Mucosa of stomach (tissue), 1 donor: Measurements from ENCODE around the gene NUTM1.
A peak's percentile ranks its signal among the peaks of the same experiment; 100 is the strongest.

ENCODE experiments used
- H3K27me3 ChIP-seq: one replicate; pipeline ENCODE4 v1.7.0; 2013; ENCODE audit warnings: mild to moderate bottlenecking, low read length; ENCODE audit not compliant: control insufficient read depth, insufficient read depth
- H3K36me3 ChIP-seq: one replicate; pipeline ENCODE4 v1.7.0; 2013; ENCODE audit warnings: low read length; ENCODE audit not compliant: control insufficient read depth, insufficient read depth
- H3K4me1 ChIP-seq: one replicate; pipeline ENCODE4 v1.7.0; 2013; ENCODE audit warnings: mild to moderate bottlenecking, low read length; ENCODE audit not compliant: control insufficient read depth, insufficient read depth
- H3K4me3 ChIP-seq: one replicate; pipeline ENCODE4 v1.7.0; 2013; ENCODE audit warnings: low read length
- H3K9ac ChIP-seq: one replicate; pipeline ENCODE4 v1.7.0; 2013; ENCODE audit warnings: mild to moderate bottlenecking, low read length, moderate library complexity
- H3K9me3 ChIP-seq: one replicate; pipeline ENCODE4 v1.7.0; 2013; ENCODE audit warnings: mild to moderate bottlenecking, low read length, moderate library complexity; ENCODE audit not compliant: control insufficient read depth
- donor health status: Pancreatic carcinoma.

The NUTM1 gene, protein sequence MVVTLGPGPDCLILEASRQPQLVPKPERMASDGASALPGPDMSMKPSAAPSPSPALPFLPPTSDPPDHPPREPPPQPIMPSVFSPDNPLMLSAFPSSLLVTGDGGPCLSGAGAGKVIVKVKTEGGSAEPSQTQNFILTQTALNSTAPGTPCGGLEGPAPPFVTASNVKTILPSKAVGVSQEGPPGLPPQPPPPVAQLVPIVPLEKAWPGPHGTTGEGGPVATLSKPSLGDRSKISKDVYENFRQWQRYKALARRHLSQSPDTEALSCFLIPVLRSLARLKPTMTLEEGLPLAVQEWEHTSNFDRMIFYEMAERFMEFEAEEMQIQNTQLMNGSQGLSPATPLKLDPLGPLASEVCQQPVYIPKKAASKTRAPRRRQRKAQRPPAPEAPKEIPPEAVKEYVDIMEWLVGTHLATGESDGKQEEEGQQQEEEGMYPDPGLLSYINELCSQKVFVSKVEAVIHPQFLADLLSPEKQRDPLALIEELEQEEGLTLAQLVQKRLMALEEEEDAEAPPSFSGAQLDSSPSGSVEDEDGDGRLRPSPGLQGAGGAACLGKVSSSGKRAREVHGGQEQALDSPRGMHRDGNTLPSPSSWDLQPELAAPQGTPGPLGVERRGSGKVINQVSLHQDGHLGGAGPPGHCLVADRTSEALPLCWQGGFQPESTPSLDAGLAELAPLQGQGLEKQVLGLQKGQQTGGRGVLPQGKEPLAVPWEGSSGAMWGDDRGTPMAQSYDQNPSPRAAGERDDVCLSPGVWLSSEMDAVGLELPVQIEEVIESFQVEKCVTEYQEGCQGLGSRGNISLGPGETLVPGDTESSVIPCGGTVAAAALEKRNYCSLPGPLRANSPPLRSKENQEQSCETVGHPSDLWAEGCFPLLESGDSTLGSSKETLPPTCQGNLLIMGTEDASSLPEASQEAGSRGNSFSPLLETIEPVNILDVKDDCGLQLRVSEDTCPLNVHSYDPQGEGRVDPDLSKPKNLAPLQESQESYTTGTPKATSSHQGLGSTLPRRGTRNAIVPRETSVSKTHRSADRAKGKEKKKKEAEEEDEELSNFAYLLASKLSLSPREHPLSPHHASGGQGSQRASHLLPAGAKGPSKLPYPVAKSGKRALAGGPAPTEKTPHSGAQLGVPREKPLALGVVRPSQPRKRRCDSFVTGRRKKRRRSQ

GRCh38 chr15:34342737-34343575 lies at the start of gene NUTM1, which contains the start of gene NOP10:
TSS of gene NUTM1 (plus strand) at chr15:34343315. CDS start at chr15:34343697, 382 bp downstream.
TSS of gene NOP10 (minus strand) at chr15:34343136. CDS start at chr15:34343073, 63 bp downstream.
- H3K4me1 ChIP-seq = no peaks in the 10 kb centered on the region
- H3K4me3 ChIP-seq = peak within 1 kb of the TSS; percentile 98
- H3K27me3 ChIP-seq = no peaks in the 10 kb centered on the region
- H3K9ac ChIP-seq = peak within 1 kb of the TSS; percentile 97
- no peaks in the 10 kb centered on the region for H3K9me3 ChIP-seq
- H3K36me3 ChIP-seq = no peaks in the 10 kb centered on the region

- Histone ChIP-seq H3K9ac (no peak overlapping the region), H3K4me1 (peaks cover 18% of the 10 kb centered on the region), H3K4me3 (no peak overlapping the region), H3K36me3 (no peaks in the 10 kb centered on the region), H3K9me3 (no peaks in the 10 kb centered on the region), H3K27me3 (no peaks in the 10 kb centered on the region)
These were observed 46.1 kb upstream of the NUTM1 start for GRCh38 chr15:34297059-34297458.

- Histone ChIP-seq H3K4me1 (peaks cover 18% of the 10 kb centered on the region), H3K4me3 (no peak overlapping the region), H3K9me3 (no peaks in the 10 kb centered on the region), H3K36me3 (no peaks in the 10 kb centered on the region), H3K27me3 (no peaks in the 10 kb centered on the region), H3K9ac (no peak overlapping the region)
These were observed 42.1 kb upstream of the NUTM1 start for GRCh38 chr15:34301058-34301457.

DNA sequence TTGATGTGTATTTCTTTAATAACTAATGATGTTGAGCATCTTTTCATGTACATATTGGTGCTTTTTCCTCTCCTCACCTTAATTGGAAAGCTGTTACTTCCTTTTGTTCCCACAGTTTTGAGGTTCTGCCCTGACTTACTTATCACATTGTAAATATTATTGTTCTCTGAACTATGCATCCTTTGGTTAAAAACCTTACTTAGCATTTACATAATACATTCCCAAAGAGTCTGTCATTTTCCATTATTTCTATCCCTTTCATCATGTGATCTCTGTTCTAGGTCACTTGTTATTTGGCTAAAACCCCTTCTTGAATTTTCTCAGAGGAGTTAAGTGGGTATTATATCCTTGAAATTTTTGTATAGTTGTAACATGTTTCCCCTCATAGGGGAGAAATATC lies 38.5 kb upstream of the NUTM1 start:
- Histone ChIP-seq H3K9ac (no peak overlapping the region), H3K36me3 (no peaks in the 10 kb centered on the region), H3K27me3 (no peaks in the 10 kb centered on the region), H3K4me3 (no peak overlapping the region), H3K9me3 (no peaks in the 10 kb centered on the region), H3K4me1 (peaks cover 8% of the 10 kb centered on the region)

DNA sequence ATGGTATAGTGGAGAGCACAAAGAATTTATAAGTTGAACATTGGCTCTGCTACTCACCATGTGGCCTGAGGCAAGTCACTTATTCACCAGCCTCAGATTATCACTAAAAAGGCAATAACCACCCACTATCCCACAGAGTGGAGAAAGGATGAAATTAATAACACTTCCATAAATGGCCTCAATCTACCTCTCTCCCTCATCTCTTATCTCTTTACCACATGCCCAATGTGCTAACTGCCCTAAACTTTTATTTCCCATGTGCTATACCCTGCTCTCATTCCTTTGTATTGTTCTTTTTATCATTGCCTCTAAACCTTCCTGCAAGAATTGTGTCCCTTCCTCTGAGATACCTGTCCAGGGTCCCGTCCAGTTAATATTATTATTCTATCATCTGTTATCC lies 31.6 kb upstream of the NUTM1 start:
- H3K9me3 ChIP-seq = no peaks in the 10 kb centered on the region
- H3K27me3 ChIP-seq = no peaks in the 10 kb centered on the region
- no peak overlapping the region for H3K9ac ChIP-seq
- H3K4me3 ChIP-seq = no peak overlapping the region
- no peaks in the 10 kb centered on the region for H3K4me1 ChIP-seq
- no peaks in the 10 kb centered on the region for H3K36me3 ChIP-seq

- H3K36me3 ChIP-seq = no peaks in the 10 kb centered on the region
- H3K9ac ChIP-seq = no peak overlapping the region
- H3K9me3 ChIP-seq = no peaks in the 10 kb centered on the region
- peaks cover 4% of the 10 kb centered on the region for H3K4me1 ChIP-seq
- H3K4me3 ChIP-seq = no peak overlapping the region
- no peaks in the 10 kb centered on the region for H3K27me3 ChIP-seq
These were observed 28.3 kb upstream of the NUTM1 start for GRCh38 chr15:34314491-34315490.

DNA sequence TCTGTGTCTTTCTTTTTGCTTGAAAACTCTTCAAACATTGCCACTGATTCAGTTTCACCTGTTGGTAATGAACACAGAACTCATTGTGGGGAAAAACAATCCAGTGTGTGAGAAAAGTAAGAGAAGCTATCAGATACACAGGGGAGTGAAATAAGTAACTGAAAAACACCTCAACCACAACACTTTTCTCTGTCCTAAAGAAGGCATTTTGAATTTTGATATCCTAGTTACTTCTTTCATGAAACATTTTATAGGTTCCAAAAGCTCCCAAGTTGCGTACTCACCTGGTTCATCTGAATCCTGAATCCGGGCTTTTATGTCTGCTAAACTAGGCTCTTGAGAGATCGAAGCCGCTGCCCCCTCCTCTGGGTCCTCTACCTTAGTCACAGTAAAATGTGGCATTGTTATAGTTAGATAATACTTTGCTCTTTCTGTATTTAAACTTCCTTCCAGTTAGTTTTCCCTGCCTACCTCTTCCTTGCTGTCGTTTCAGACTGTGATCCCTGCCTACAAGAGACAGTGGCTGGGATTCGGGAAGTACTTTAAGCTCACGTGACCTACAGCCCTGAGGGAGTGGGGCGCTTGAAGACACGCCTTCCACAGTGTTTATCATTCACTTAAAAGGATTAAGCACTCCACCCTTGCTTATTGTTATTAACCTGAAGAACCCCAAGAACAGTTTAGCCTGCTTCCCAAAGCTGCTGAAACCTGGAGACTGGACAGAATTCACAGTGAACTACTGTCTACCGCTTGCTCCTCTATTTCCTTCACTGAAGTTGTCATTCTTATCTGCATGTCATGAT lies 24.6 kb upstream of the NUTM1 start:
- H3K4me1 ChIP-seq = peaks cover 4% of the 10 kb centered on the region
- peak overlapping the region; percentile 32 for H3K4me3 ChIP-seq
- H3K27me3 ChIP-seq = no peaks in the 10 kb centered on the region
- peak overlapping the region; percentile 76 for H3K9ac ChIP-seq
- no peaks in the 10 kb centered on the region for H3K36me3 ChIP-seq
- H3K9me3 ChIP-seq = no peaks in the 10 kb centered on the region

DNA sequence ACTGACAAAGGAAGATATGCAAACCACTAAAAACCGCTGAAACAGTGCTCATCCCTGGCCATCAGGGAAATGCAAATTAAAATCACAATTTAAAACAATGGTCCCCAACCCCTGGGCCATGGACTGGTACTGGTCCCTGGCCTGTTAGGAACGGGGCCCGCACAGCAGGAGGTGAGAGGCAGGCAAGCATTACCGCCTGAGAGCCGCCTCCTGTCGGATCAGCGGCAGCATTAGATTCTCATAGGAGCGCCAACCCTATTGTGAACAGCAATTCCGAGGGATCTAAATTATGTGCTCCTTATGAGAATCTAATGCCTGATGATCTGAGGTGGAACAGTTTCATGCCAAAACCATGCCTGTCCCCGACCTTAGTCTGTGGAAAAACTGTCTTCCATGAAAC lies 19.9 kb upstream of the NUTM1 start:
- Histone ChIP-seq H3K9me3 (no peaks in the 10 kb centered on the region), H3K36me3 (no peaks in the 10 kb centered on the region), H3K27me3 (no peaks in the 10 kb centered on the region), H3K4me1 (peaks cover 4% of the 10 kb centered on the region), H3K9ac (no peak overlapping the region), H3K4me3 (no peak overlapping the region)

DNA sequence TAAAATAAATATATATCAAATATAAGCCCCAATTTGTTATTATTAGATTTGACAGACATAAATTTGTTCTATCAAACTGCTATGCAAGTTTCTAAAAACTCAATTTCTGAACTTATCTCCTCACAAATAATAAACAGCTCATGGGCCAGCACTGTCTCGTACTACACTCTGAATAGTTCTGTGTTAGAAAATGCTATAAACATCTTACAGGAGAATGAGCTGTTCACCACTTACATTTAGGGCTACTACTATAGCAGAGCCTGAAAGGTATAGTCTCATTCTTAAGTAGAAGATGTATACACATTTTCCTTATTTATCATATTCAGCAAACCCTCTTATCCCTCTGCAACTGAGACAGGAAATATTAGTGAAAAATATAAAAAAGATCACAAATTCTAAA lies 18.2 kb upstream of the NUTM1 start:
- Histone ChIP-seq H3K9ac (no peak overlapping the region), H3K4me1 (no peaks in the 10 kb centered on the region), H3K9me3 (no peaks in the 10 kb centered on the region), H3K27me3 (no peaks in the 10 kb centered on the region), H3K4me3 (no peak overlapping the region), H3K36me3 (no peaks in the 10 kb centered on the region)

- no peaks in the 10 kb centered on the region for H3K27me3 ChIP-seq
- no peaks in the 10 kb centered on the region for H3K4me1 ChIP-seq
- H3K4me3 ChIP-seq = no peak overlapping the region
- H3K36me3 ChIP-seq = no peaks in the 10 kb centered on the region
- no peak overlapping the region for H3K9ac ChIP-seq
- H3K9me3 ChIP-seq = no peaks in the 10 kb centered on the region
These were observed 17.7 kb upstream of the NUTM1 start for GRCh38 chr15:34325368-34325767.
